Measurements from ENCODE around the gene NPC1L1.

Gene NPC1L1

GRCh38 chr7:44539669-44540506 is 1.2 kb downstream of the NPC1L1 start:
- no peak overlapping the region for H3K4me3 ChIP-seq (ENCODE audit: insufficient read depth, low read length, poor library complexity, severe bottlenecking)
- H3K27ac ChIP-seq (ENCODE audit: low read depth, low read length) = no peak overlapping the region
- H3K79me2 ChIP-seq (ENCODE audit: insufficient read depth, low read length) = no peaks in the 10 kb centered on the region
- no peaks in the 10 kb centered on the region for H3K36me3 ChIP-seq (ENCODE audit: low read length)
- no peak overlapping the region for H2AFZ ChIP-seq (ENCODE audit: low read depth, low read length, severe bottlenecking)
- H3K27me3 ChIP-seq (ENCODE audit: low read length) = no peaks in the 10 kb centered on the region
- no peak overlapping the region for H3K9ac ChIP-seq (ENCODE audit: low read length)
- TF ChIP-seq, protein P1, sequence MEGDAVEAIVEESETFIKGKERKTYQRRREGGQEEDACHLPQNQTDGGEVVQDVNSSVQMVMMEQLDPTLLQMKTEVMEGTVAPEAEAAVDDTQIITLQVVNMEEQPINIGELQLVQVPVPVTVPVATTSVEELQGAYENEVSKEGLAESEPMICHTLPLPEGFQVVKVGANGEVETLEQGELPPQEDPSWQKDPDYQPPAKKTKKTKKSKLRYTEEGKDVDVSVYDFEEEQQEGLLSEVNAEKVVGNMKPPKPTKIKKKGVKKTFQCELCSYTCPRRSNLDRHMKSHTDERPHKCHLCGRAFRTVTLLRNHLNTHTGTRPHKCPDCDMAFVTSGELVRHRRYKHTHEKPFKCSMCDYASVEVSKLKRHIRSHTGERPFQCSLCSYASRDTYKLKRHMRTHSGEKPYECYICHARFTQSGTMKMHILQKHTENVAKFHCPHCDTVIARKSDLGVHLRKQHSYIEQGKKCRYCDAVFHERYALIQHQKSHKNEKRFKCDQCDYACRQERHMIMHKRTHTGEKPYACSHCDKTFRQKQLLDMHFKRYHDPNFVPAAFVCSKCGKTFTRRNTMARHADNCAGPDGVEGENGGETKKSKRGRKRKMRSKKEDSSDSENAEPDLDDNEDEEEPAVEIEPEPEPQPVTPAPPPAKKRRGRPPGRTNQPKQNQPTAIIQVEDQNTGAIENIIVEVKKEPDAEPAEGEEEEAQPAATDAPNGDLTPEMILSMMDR (IDR thresholded peaks at IDR 0.05; ENCODE audit: insufficient read depth, low read length, poor library complexity, severe bottlenecking) = no peak
- H3K9me3 ChIP-seq (ENCODE audit: insufficient read depth, low read length) = no peaks in the 10 kb centered on the region
- no peaks in the 10 kb centered on the region for H3K9me2 ChIP-seq (replicated peaks; ENCODE audit: insufficient read depth, low read length)
- H3F3A ChIP-seq (ENCODE audit: insufficient read depth) = no peaks in the 10 kb centered on the region
- H3K4me2 ChIP-seq (ENCODE audit: low read depth, low read length, poor library complexity, severe bottlenecking) = no peak overlapping the region
- H4K20me1 ChIP-seq (ENCODE audit: low read depth, low read length) = no peaks in the 10 kb centered on the region

DNA sequence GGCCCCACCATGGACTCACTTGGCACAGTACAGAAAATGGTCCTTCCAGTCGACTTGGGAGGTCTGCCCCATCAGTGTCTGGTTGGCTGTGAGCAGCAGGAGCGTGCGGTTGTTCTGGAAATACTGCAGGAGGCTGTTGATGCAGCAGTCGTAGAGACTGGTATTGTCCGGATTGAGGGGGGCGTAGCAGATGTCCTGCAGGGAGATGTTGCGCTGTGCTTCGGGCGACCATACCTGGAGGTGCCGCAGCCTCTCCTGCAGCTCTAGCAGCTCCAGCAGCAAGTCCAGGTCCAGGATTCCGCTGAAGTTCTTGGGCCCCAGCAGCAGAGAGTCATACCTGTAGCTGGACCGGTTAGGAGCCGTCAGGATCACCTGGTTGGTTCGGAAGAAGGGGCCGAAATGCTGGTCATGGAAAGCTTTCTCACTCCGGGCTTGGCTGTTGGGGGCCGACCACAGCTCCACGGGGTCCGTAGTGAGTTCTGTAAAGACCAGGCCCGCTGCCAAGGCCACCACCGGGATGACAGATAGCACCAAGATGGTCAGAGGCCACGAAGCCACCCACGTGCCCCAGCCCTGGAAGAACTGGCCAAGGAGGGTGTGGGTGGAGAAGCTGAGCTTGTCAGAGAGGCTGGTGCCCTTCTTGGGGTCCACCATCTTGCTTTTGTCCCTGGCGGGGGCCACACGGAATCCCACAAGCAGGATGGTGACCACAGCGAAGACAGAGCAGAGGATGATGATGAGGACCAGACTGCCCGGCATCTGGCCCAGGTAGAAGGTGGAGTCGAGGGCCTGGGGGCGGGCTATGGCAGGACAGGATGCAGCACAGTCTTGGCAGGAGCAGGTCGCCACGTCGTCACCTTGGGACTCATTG is 2.1 kb downstream of the NPC1L1 start:
- TF ChIP-seq, protein P1 (IDR thresholded peaks at IDR 0.05; ENCODE audit: insufficient read depth, low read length, poor library complexity, severe bottlenecking) = no peak
- no peak for TF ChIP-seq EZH2phosphoT487 (conservative IDR thresholded peaks at IDR 0.05; ENCODE audit: low read length)
- no peaks in the 10 kb centered on the region for H3K79me2 ChIP-seq (ENCODE audit: insufficient read depth, low read length)
- no peaks in the 10 kb centered on the region for H3K27me3 ChIP-seq (ENCODE audit: low read length)
- no peaks in the 10 kb centered on the region for H4K20me1 ChIP-seq (ENCODE audit: low read depth, low read length)
- no peaks in the 10 kb centered on the region for H3F3A ChIP-seq (ENCODE audit: insufficient read depth)
- H3K36me3 ChIP-seq (ENCODE audit: low read length) = no peaks in the 10 kb centered on the region
- H3K9me2 ChIP-seq (replicated peaks; ENCODE audit: insufficient read depth, low read length) = no peaks in the 10 kb centered on the region
- H3K4me2 ChIP-seq (ENCODE audit: low read depth, low read length, poor library complexity, severe bottlenecking) = no peak overlapping the region
- no peak overlapping the region for H3K27ac ChIP-seq (ENCODE audit: low read depth, low read length)
- no peaks in the 10 kb centered on the region for H3K9me3 ChIP-seq (ENCODE audit: insufficient read depth, low read length)
- no peak overlapping the region for H3K9ac ChIP-seq (ENCODE audit: low read length)
- no peak overlapping the region for H3K4me3 ChIP-seq (ENCODE audit: insufficient read depth, low read length, poor library complexity, severe bottlenecking)
- H2AFZ ChIP-seq (ENCODE audit: low read depth, low read length, severe bottlenecking) = no peak overlapping the region

- TF ChIP-seq, protein P1 (IDR thresholded peaks at IDR 0.05; ENCODE audit: insufficient read depth, low read length, poor library complexity, severe bottlenecking) = no peak
- no peak for TF ChIP-seq EZH2phosphoT487 (conservative IDR thresholded peaks at IDR 0.05; ENCODE audit: low read length)
- Histone ChIP-seq H3K27ac (ENCODE audit: low read depth, low read length) (no peak overlapping the region), H3F3A (ENCODE audit: insufficient read depth) (no peaks in the 10 kb centered on the region), H3K9me2 (replicated peaks; ENCODE audit: insufficient read depth, low read length) (no peaks in the 10 kb centered on the region), H3K4me2 (ENCODE audit: low read depth, low read length, poor library complexity, severe bottlenecking) (no peak overlapping the region), H3K79me2 (ENCODE audit: insufficient read depth, low read length) (no peaks in the 10 kb centered on the region), H3K9ac (ENCODE audit: low read length) (no peak overlapping the region), H4K20me1 (ENCODE audit: low read depth, low read length) (no peaks in the 10 kb centered on the region), H3K27me3 (ENCODE audit: low read length) (no peaks in the 10 kb centered on the region), H3K36me3 (ENCODE audit: low read length) (no peaks in the 10 kb centered on the region), H3K4me3 (ENCODE audit: insufficient read depth, low read length, poor library complexity, severe bottlenecking) (no peak overlapping the region), H2AFZ (ENCODE audit: low read depth, low read length, severe bottlenecking) (no peak overlapping the region), H3K9me3 (ENCODE audit: insufficient read depth, low read length) (no peaks in the 10 kb centered on the region)
Measured at GRCh38 chr7:44538093-44538797, 2.9 kb downstream of the NPC1L1 start.

All from SU-DHL-6 (cell line).